Measurements from ENCODE around the gene SCFD2. TPM values are rescaled to one million over a fixed set of nuclear protein-coding genes. Genes with fewer than 3 reads are reported as not detected.

Gene SCFD2
- total RNA-seq, 1 experiment from 2014 or later: 19.2 TPM

DNA sequence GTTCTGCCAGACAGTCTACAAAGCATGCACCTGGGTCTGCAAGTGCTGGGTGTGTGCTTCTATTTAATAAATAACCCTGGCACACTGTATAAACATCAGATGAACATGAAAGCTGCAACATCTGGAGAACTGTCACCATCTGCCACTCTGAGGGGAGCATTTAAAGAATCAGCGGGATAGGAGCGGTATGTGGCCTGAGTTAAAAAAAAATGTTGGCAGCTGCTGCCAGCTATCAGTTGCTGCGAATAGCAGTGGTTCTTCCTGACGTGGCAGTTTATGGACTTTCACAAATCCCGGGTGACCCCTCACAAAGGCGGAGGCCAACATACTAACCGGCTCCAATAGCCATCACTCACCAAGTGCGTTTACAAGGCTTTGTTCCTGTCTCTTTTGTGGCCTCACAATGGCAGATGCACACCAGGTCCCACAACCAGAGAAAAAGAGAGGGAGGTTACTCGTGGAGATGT, 408.6 kb downstream of the SCFD2 start:
- Mint-ChIP-seq H3K4me1 (ENCODE audit: insufficient read depth, unreplicated experiment) (no peaks in the 10 kb centered on the region), H3K36me3 (ENCODE audit: insufficient read depth, unreplicated experiment) (no peaks in the 10 kb centered on the region), H3K27me3 (ENCODE audit: insufficient read depth, unreplicated experiment) (no peaks in the 10 kb centered on the region), H3K9me3 (ENCODE audit: unreplicated experiment) (no peaks in the 10 kb centered on the region), H3K4me3 (ENCODE audit: unreplicated experiment) (no peak overlapping the region), H3K27ac (ENCODE audit: low read depth, unreplicated experiment) (no peak overlapping the region)
- TF ChIP-seq, protein P1, sequence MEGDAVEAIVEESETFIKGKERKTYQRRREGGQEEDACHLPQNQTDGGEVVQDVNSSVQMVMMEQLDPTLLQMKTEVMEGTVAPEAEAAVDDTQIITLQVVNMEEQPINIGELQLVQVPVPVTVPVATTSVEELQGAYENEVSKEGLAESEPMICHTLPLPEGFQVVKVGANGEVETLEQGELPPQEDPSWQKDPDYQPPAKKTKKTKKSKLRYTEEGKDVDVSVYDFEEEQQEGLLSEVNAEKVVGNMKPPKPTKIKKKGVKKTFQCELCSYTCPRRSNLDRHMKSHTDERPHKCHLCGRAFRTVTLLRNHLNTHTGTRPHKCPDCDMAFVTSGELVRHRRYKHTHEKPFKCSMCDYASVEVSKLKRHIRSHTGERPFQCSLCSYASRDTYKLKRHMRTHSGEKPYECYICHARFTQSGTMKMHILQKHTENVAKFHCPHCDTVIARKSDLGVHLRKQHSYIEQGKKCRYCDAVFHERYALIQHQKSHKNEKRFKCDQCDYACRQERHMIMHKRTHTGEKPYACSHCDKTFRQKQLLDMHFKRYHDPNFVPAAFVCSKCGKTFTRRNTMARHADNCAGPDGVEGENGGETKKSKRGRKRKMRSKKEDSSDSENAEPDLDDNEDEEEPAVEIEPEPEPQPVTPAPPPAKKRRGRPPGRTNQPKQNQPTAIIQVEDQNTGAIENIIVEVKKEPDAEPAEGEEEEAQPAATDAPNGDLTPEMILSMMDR (IDR thresholded peaks at IDR 0.05; ENCODE audit: unreplicated experiment): no peak
- ChIA-PET POLR2A (no interaction called here), CTCF (interaction anchor here (0.6 to 0.9 kb wide), 2 partner anchors 26 to 1126 kb away, joined by 3 to 4 read pairs; no protein-coding TSS in a partner anchor)
- BruUV-seq (replicated peaks): no TSS peak
- DNase-seq (ENCODE audit: unreplicated experiment): no peak
- intact Hi-C loops (cut with micrococcal nuclease): no loop called here

DNA sequence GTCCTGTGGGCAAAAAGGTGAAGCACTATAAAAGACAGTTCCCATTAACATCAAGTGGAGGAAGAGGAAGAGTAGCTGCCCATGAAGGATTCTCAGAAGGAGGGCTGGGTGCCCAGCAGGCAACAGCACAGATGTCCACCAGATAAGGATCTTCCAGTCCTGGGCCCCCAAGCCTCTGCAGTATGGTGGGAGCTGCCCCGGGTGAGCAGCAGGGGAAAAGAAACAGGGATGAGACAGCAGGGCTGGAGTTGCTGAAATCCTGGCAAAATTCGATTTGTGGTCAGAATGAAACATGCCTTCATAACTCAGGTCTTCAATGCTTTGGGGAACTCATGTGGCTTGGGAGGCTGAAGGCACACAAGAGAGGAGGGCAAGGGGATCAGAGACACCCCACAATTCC, 409.2 kb downstream of the SCFD2 start:
- Mint-ChIP-seq H3K4me3 (ENCODE audit: unreplicated experiment) (no peak overlapping the region), H3K36me3 (ENCODE audit: insufficient read depth, unreplicated experiment) (no peaks in the 10 kb centered on the region), H3K27ac (ENCODE audit: low read depth, unreplicated experiment) (no peak overlapping the region), H3K9me3 (ENCODE audit: unreplicated experiment) (no peaks in the 10 kb centered on the region), H3K27me3 (ENCODE audit: insufficient read depth, unreplicated experiment) (no peaks in the 10 kb centered on the region), H3K4me1 (ENCODE audit: insufficient read depth, unreplicated experiment) (no peaks in the 10 kb centered on the region)
- POLR2A ChIA-PET: no interaction called here
- no peak for DNase-seq (ENCODE audit: unreplicated experiment)
- CTCF ChIA-PET: interaction anchor here (0.7 to 0.9 kb wide), 2 partner anchors 27 to 109 kb away, joined by 4 read pairs; no protein-coding TSS in a partner anchor
- intact Hi-C loops (cut with micrococcal nuclease): no loop called here
- no TSS peak for BruUV-seq (replicated peaks)
- TF ChIP-seq, protein P1 (IDR thresholded peaks at IDR 0.05; ENCODE audit: unreplicated experiment): no peak

GRCh38 chr4:52954560-52955170, 411.2 kb downstream of the SCFD2 start:
- Mint-ChIP-seq H3K4me3 (ENCODE audit: unreplicated experiment) (no peak overlapping the region), H3K4me1 (ENCODE audit: insufficient read depth, unreplicated experiment) (no peaks in the 10 kb centered on the region), H3K36me3 (ENCODE audit: insufficient read depth, unreplicated experiment) (no peaks in the 10 kb centered on the region), H3K27me3 (ENCODE audit: insufficient read depth, unreplicated experiment) (no peaks in the 10 kb centered on the region), H3K27ac (ENCODE audit: low read depth, unreplicated experiment) (no peak overlapping the region), H3K9me3 (ENCODE audit: unreplicated experiment) (no peaks in the 10 kb centered on the region)
- no peak for DNase-seq (ENCODE audit: unreplicated experiment)
- ChIA-PET CTCF (interaction anchor here (0.7 to 0.9 kb wide), 3 partner anchors 327 to 950 kb away, joined by 3 read pairs; no protein-coding TSS in a partner anchor), POLR2A (no interaction called here)
- TF ChIP-seq, protein P1 (IDR thresholded peaks at IDR 0.05; ENCODE audit: unreplicated experiment): no peak
- no TSS peak for BruUV-seq (replicated peaks)
- intact Hi-C loops (cut with micrococcal nuclease): no loop called here

DNA sequence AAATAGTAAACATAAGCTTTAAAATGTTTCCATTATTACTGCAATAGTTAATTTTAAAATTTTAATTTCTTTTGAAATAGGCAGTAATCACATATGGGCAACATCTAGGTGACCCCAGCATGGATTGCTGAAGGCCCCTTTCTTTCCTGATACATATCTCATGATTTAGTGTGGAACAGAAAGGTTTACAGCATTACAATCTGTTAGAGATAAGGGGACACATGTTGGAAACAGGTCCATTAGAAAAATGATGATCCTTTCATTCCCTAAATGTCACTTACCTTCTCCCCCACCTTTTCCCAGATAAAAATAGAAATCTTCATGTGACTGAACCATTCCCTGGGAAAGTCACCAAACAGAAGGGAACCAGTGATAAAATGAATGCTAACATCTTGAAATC, 413.3 kb downstream of the SCFD2 start:
- H3K4me1 Mint-ChIP-seq (ENCODE audit: insufficient read depth, unreplicated experiment): no peaks in the 10 kb centered on the region
- intact Hi-C loops (cut with micrococcal nuclease): no loop called here

More for the DNA sequence above, 413.3 kb downstream of the SCFD2 start:
- DNase-seq (ENCODE audit: unreplicated experiment): no peak
- no peaks in the 10 kb centered on the region for H3K9me3 Mint-ChIP-seq (ENCODE audit: unreplicated experiment)
- no peaks in the 10 kb centered on the region for H3K36me3 Mint-ChIP-seq (ENCODE audit: insufficient read depth, unreplicated experiment)
- no peak overlapping the region for H3K4me3 Mint-ChIP-seq (ENCODE audit: unreplicated experiment)
- POLR2A ChIA-PET: no interaction called here
- TF ChIP-seq, protein P1 (IDR thresholded peaks at IDR 0.05; ENCODE audit: unreplicated experiment): no peak
- no peaks in the 10 kb centered on the region for H3K27me3 Mint-ChIP-seq (ENCODE audit: insufficient read depth, unreplicated experiment)
- BruUV-seq (replicated peaks): no TSS peak
- CTCF ChIA-PET: no interaction called here
- H3K27ac Mint-ChIP-seq (ENCODE audit: low read depth, unreplicated experiment): no peak overlapping the region
